ENCODE results near the gene FAM229B.

FAM229B gene

DNA sequence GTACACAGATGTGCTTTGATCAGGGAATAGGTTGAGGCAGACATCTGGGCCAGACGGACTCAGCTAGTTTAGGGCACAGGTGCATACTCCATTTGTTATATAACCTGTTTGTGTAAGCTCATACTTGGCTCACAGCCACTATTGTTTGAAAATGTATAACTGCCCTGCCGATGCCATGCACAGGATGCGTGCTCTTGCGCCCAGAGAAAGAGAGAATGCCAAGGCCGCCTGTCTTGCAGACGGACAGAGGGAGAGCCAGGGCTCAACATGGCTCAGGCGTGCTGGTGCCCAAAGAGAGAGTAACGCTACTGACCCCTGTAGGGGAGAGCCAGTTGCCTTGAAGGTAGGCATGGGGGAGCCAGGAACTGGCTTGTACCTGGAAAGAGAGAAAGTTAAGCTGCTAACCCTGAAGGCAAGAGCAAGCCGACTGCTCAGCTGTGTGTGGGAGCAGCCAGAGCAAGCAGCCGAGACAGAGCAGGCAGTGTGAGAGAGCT lies 57.7 kb downstream of the FAM229B start:
- DNase-seq, result no peak

- DNase-seq, result no peak
Observed at GRCh38 chr6:112148103-112148502, 60.7 kb downstream of the FAM229B start.

- no peak for DNase-seq
Observed at GRCh38 chr6:112149236-112149635, 61.8 kb downstream of the FAM229B start.

- no peak for DNase-seq
Observed at GRCh38 chr6:112149719-112150263, 62.4 kb downstream of the FAM229B start.

DNA sequence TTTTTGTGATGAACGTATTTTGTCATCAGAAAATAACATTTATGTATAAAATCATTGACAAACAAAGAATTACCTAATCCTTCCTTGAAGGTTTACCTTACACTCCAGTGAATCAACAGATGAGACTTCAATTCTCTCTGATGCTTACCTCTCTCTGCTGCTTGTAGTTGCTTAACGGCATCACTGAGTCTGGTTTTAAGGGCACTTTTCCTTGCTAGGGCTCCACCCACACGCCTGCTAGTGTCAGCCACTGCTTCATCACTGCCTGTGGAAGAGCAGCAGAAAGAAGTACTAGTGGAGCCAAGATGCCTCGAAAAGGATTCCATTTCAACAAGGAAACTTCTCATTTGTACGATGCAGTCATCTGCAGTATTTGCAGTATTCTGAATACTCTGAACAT lies 63.0 kb downstream of the FAM229B start:
- no peak for DNase-seq
